ENCODE measurements around the gene SORCS3. TPM values are rescaled to one million over a fixed set of nuclear protein-coding genes. Genes with fewer than 3 reads are reported as not detected.

Gene SORCS3
- total and polyA plus RNA-seq, 4 donors, result 0.93 TPM; not detected in 3

GRCh38 chr10:104614245-104614831 is 26.8 kb upstream of the SORCS3 start:
- H3K9me3 ChIP-seq (ENCODE audit: control insufficient read depth in 4 of 4, low read length in 3 of 4), result no peaks in the 10 kb centered on the region
- no peak overlapping the region for H3K4me3 ChIP-seq (ENCODE audit: low read depth in 1 of 3, low read length in 3 of 3)
- DNase-seq (ENCODE audit: low spot score), result peak; percentile 44
- TF ChIP-seq CTCF (IDR thresholded peaks at IDR 0.05; ENCODE audit: low read depth, low read length, missing input control) (peak; percentile 41), RAD21 (IDR thresholded peaks at IDR 0.05) (peak; percentile 51 to 69), SP1 (IDR thresholded peaks at IDR 0.05) (no peak)
- H3K27me3 ChIP-seq (ENCODE audit: control insufficient read depth in 4 of 4, insufficient read depth in 4 of 4, low read length in 3 of 4), result peaks cover 0 to 2% (median 0%) of the 10 kb centered on the region in 4 donors
- H3K4me1 ChIP-seq (ENCODE audit: control insufficient read depth in 4 of 4, insufficient read depth in 4 of 4, low read length in 3 of 4), result no peaks in the 10 kb centered on the region
- WGBS, result 63% methylated on average over 6 of the region's 6 CpGs
- no peaks in the 10 kb centered on the region for H3K36me3 ChIP-seq (ENCODE audit: control insufficient read depth in 4 of 4, insufficient read depth in 3 of 4, low read depth in 1 of 4, low read length in 3 of 4)
- H3K27ac ChIP-seq (ENCODE audit: low read depth in 1 of 2, low read length in 2 of 2), result no peak overlapping the region
- H3K9ac ChIP-seq (ENCODE audit: low read depth in 1 of 2, low read length in 2 of 2), result no peak overlapping the region

GRCh38 chr10:104615136-104615535 is 26.0 kb upstream of the SORCS3 start:
- WGBS, result 81% methylated on average over 2 of the region's 2 CpGs
- Histone ChIP-seq H3K9me3 (ENCODE audit: control insufficient read depth in 4 of 4, low read length in 3 of 4) (no peaks in the 10 kb centered on the region), H3K4me3 (ENCODE audit: low read depth in 1 of 3, low read length in 3 of 3) (no peak overlapping the region), H3K36me3 (ENCODE audit: control insufficient read depth in 4 of 4, insufficient read depth in 3 of 4, low read depth in 1 of 4, low read length in 3 of 4) (no peaks in the 10 kb centered on the region), H3K4me1 (ENCODE audit: control insufficient read depth in 4 of 4, insufficient read depth in 4 of 4, low read length in 3 of 4) (no peaks in the 10 kb centered on the region), H3K9ac (ENCODE audit: low read depth in 1 of 2, low read length in 2 of 2) (no peak overlapping the region), H3K27ac (ENCODE audit: low read depth in 1 of 2, low read length in 2 of 2) (no peak overlapping the region), H3K27me3 (ENCODE audit: control insufficient read depth in 4 of 4, insufficient read depth in 4 of 4, low read length in 3 of 4) (peaks cover 0 to 2% (median 0%) of the 10 kb centered on the region in 4 donors)
- no peak for TF ChIP-seq CTCF (IDR thresholded peaks at IDR 0.05; ENCODE audit: low read depth, low read length, missing input control)
- no peak for TF ChIP-seq HNF4A (conservative IDR thresholded peaks at IDR 0.05)
- DNase-seq (ENCODE audit: low spot score), result no peak

GRCh38 chr10:104617831-104618230 is 23.3 kb upstream of the SORCS3 start:
- TF ChIP-seq TAF1 (conservative IDR thresholded peaks at IDR 0.05) (no peak), MAX (IDR thresholded peaks at IDR 0.05) (no peak), EGR1 (IDR thresholded peaks at IDR 0.05; ENCODE audit: low read depth in 2 of 2) (no peak), FOXA1 (IDR thresholded peaks at IDR 0.05) (no peak), REST (IDR thresholded peaks at IDR 0.05) (no peak), HNF4G (IDR thresholded peaks at IDR 0.05) (no peak), SP1 (IDR thresholded peaks at IDR 0.05) (no peak), RAD21 (IDR thresholded peaks at IDR 0.05) (no peak), YY1 (IDR thresholded peaks at IDR 0.05) (no peak), HNF4A (conservative IDR thresholded peaks at IDR 0.05) (no peak)
- Histone ChIP-seq H3K27ac (ENCODE audit: low read depth in 1 of 2, low read length in 2 of 2) (no peak overlapping the region), H3K9ac (ENCODE audit: low read depth in 1 of 2, low read length in 2 of 2) (no peak overlapping the region), H3K9me3 (ENCODE audit: control insufficient read depth in 4 of 4, low read length in 3 of 4) (no peaks in the 10 kb centered on the region), H3K27me3 (ENCODE audit: control insufficient read depth in 4 of 4, insufficient read depth in 4 of 4, low read length in 3 of 4) (peaks cover 0 to 2% (median under 1%) of the 10 kb centered on the region in 4 donors), H3K4me1 (ENCODE audit: control insufficient read depth in 4 of 4, insufficient read depth in 4 of 4, low read length in 3 of 4) (no peaks in the 10 kb centered on the region), H3K36me3 (ENCODE audit: control insufficient read depth in 4 of 4, insufficient read depth in 3 of 4, low read depth in 1 of 4, low read length in 3 of 4) (no peaks in the 10 kb centered on the region), H3K4me3 (ENCODE audit: low read depth in 1 of 3, low read length in 3 of 3) (no peak overlapping the region)
- WGBS, result 74% methylated on average over 2 of the region's 2 CpGs
- no peak for DNase-seq (ENCODE audit: low spot score)
